ENCODE data around the gene GSTM5. TPM values are rescaled to one million over a fixed set of nuclear protein-coding genes. Genes with fewer than 3 reads are reported as not detected.

The GSTM5 gene
- total RNA-seq, 1 donor from 2014 or later, result 0.20 TPM

DNA sequence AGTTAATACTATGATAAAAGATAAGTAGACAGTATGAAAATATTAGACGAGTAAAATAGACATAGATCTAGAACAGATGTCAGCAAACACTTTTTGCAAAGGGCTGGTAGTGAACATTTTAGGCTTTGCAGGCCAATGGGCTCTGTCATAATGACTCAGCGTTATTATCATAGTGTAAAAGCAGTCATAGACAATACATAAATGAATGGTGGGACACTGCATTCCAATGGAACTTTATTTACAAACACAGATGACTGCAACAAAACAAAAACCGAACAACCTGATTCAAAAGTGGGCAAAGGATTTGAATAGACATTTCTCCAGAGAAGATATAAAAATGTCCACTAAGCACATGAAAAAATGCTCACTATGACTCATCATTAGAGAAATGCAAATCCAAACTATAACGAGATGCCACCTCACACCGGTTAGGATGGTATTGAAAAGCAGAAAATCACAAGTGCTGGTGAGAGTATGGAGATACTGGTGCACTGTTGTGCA, 7.3 kb downstream of the GSTM5 start:
- TF ChIP-seq, protein P1, sequence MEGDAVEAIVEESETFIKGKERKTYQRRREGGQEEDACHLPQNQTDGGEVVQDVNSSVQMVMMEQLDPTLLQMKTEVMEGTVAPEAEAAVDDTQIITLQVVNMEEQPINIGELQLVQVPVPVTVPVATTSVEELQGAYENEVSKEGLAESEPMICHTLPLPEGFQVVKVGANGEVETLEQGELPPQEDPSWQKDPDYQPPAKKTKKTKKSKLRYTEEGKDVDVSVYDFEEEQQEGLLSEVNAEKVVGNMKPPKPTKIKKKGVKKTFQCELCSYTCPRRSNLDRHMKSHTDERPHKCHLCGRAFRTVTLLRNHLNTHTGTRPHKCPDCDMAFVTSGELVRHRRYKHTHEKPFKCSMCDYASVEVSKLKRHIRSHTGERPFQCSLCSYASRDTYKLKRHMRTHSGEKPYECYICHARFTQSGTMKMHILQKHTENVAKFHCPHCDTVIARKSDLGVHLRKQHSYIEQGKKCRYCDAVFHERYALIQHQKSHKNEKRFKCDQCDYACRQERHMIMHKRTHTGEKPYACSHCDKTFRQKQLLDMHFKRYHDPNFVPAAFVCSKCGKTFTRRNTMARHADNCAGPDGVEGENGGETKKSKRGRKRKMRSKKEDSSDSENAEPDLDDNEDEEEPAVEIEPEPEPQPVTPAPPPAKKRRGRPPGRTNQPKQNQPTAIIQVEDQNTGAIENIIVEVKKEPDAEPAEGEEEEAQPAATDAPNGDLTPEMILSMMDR (IDR thresholded peaks at IDR 0.05; ENCODE audit: partially characterized antibody, unreplicated experiment), result no peak
- no peak for DNase-seq
- Mint-ChIP-seq H3K27ac (ENCODE audit: unreplicated experiment) (no peak overlapping the region), H3K4me1 (ENCODE audit: low read depth, unreplicated experiment) (no peaks in the 10 kb centered on the region), H3K4me3 (ENCODE audit: unreplicated experiment) (no peak overlapping the region), H3K9me3 (ENCODE audit: unreplicated experiment) (peaks cover 3% of the 10 kb centered on the region), H3K27me3 (ENCODE audit: unreplicated experiment) (peaks cover 4% of the 10 kb centered on the region), H3K36me3 (ENCODE audit: unreplicated experiment) (peaks cover 5% of the 10 kb centered on the region)

GRCh38 chr1:109721042-109721441, 9.0 kb downstream of the GSTM5 start:
- Mint-ChIP-seq H3K27me3 (ENCODE audit: unreplicated experiment) (peaks cover 2% of the 10 kb centered on the region), H3K4me1 (ENCODE audit: low read depth, unreplicated experiment) (no peaks in the 10 kb centered on the region), H3K36me3 (ENCODE audit: unreplicated experiment) (peaks cover 10% of the 10 kb centered on the region), H3K27ac (ENCODE audit: unreplicated experiment) (no peak overlapping the region), H3K9me3 (ENCODE audit: unreplicated experiment) (peaks cover 1% of the 10 kb centered on the region), H3K4me3 (ENCODE audit: unreplicated experiment) (no peak overlapping the region)
- TF ChIP-seq, protein P1 (IDR thresholded peaks at IDR 0.05; ENCODE audit: partially characterized antibody, unreplicated experiment), result no peak
- no peak for DNase-seq

DNA sequence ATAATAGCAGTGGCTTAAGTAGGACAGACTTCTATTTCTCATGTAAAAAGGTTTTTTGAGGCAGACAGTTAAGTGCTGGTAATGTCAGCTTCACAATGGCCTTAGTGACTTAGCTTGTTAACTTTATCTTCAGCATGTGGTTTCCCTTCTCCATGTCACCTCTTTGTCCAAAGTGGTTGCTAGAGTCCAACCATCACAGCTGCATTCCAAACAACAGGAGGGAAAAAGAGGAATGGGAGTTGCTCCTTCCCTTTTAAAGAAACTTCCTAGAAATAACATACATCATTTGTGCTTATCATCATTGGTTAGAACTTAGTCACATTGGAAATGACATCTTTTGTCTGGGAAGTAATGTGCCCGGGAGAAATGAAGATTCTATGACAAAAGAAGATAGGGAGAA, 9.9 kb downstream of the GSTM5 start:
- Mint-ChIP-seq H3K27ac (ENCODE audit: unreplicated experiment) (no peak overlapping the region), H3K27me3 (ENCODE audit: unreplicated experiment) (no peaks in the 10 kb centered on the region), H3K36me3 (ENCODE audit: unreplicated experiment) (peaks cover 13% of the 10 kb centered on the region), H3K9me3 (ENCODE audit: unreplicated experiment) (no peaks in the 10 kb centered on the region), H3K4me1 (ENCODE audit: low read depth, unreplicated experiment) (no peaks in the 10 kb centered on the region), H3K4me3 (ENCODE audit: unreplicated experiment) (no peak overlapping the region)
- TF ChIP-seq, protein P1 (IDR thresholded peaks at IDR 0.05; ENCODE audit: partially characterized antibody, unreplicated experiment), result no peak
- DNase-seq, result no peak

DNA sequence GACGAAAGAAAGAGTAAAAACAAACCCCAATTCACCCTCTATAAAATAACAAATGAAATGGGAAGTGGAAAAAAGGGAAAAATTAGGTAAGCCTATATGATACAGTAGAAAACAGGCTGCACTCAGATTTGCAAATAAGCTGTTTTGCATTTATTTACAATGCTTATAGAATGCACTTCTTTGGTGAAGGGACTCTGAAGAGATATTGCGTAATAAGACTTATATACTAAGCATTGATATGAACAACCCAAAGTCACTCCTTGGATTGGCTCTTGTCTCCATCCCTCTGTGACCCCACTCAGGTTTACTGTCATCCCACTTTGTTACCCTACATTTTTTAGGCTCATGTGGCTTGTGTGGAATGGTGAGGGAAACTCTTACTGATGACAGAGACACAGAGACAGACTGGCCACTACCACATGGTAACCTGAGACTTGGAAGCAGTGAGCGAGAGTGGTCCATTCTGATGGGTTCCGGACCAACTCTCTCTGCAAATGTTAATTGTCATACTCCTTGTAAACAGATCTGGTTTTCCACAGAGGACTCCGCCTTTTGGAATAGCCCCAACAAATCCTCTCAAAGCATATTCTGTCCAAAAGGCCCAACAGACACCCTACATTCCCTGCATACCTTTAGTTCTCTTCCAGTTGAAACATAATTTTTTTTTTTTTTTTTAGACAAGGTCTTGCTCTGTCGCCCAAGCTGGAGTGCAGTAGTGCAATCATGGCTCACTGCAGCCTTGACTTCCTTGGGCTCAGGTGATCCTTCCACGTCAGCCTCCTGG, 11.0 kb downstream of the GSTM5 start:
- Mint-ChIP-seq H3K36me3 (ENCODE audit: unreplicated experiment) (peaks cover 11% of the 10 kb centered on the region), H3K27ac (ENCODE audit: unreplicated experiment) (no peak overlapping the region), H3K4me3 (ENCODE audit: unreplicated experiment) (no peak overlapping the region), H3K9me3 (ENCODE audit: unreplicated experiment) (peaks cover 1% of the 10 kb centered on the region), H3K27me3 (ENCODE audit: unreplicated experiment) (no peaks in the 10 kb centered on the region), H3K4me1 (ENCODE audit: low read depth, unreplicated experiment) (no peaks in the 10 kb centered on the region)
- DNase-seq, result no peak
- TF ChIP-seq, protein P1 (IDR thresholded peaks at IDR 0.05; ENCODE audit: partially characterized antibody, unreplicated experiment), result no peak

DNA sequence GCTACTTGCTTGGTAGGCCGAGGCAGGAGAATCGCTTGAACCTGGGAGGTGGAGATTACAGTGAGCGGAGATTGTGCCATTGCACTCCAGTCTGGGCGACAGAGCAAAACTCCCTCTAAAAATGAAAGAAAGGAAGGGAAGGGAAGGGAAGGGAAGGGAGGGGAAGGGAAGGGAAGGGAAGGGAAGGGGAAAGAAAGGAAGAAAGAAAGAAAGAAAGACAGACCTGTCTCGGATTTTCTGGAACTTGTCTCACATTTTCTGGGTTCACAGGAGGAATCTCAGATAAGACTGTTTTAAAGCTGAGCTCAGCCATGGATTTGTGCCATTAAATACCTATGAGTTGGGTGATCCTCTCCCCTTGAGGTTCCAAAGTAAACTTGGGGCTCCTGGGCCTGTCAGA, 12.9 kb downstream of the GSTM5 start:
- Mint-ChIP-seq H3K4me1 (ENCODE audit: low read depth, unreplicated experiment) (no peaks in the 10 kb centered on the region), H3K9me3 (ENCODE audit: unreplicated experiment) (peaks cover 1% of the 10 kb centered on the region), H3K4me3 (ENCODE audit: unreplicated experiment) (no peak overlapping the region), H3K27ac (ENCODE audit: unreplicated experiment) (no peak overlapping the region), H3K36me3 (ENCODE audit: unreplicated experiment) (peaks cover 8% of the 10 kb centered on the region), H3K27me3 (ENCODE audit: unreplicated experiment) (no peaks in the 10 kb centered on the region)
- TF ChIP-seq, protein P1 (IDR thresholded peaks at IDR 0.05; ENCODE audit: partially characterized antibody, unreplicated experiment), result no peak
- no peak for DNase-seq

All from glutamatergic neuron (in vitro differentiated cells).